ENCODE data around the gene CFAP54. TPM values are rescaled to one million over a fixed set of nuclear protein-coding genes. Genes with fewer than 3 reads are reported as not detected.

The CFAP54 gene
- total RNA-seq, result 0.08 and 0.57 TPM in 2 replicates

GRCh38 chr12:96489392-96490056 lies at the start of gene CFAP54:
Gene CFAP54, plus strand, starts transcription at chr12:96489577. Its CDS starts 33 bp downstream, at chr12:96489610.

GRCh38 chr12:96906849-96907670 lies 417.7 kb downstream of the CFAP54 start, which contains the start of gene NEDD1:
Gene NEDD1, plus strand, starts transcription at chr12:96907257. Its CDS starts 2,503 bp downstream, at chr12:96909760.

Other genes starting within 250 kb of the CFAP54 start
- 25.0 and 52.5 TPM in 2 replicates for gene CDK17, start 89.1 kb upstream of the CFAP54 start, total RNA-seq

Data from hair follicular keratinocyte (primary cell).